ENCODE results near the gene FBN1.

- TF ChIP-seq, protein P1, sequence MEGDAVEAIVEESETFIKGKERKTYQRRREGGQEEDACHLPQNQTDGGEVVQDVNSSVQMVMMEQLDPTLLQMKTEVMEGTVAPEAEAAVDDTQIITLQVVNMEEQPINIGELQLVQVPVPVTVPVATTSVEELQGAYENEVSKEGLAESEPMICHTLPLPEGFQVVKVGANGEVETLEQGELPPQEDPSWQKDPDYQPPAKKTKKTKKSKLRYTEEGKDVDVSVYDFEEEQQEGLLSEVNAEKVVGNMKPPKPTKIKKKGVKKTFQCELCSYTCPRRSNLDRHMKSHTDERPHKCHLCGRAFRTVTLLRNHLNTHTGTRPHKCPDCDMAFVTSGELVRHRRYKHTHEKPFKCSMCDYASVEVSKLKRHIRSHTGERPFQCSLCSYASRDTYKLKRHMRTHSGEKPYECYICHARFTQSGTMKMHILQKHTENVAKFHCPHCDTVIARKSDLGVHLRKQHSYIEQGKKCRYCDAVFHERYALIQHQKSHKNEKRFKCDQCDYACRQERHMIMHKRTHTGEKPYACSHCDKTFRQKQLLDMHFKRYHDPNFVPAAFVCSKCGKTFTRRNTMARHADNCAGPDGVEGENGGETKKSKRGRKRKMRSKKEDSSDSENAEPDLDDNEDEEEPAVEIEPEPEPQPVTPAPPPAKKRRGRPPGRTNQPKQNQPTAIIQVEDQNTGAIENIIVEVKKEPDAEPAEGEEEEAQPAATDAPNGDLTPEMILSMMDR (IDR thresholded peaks at IDR 0.05): no peak
- no peak for TF ChIP-seq POLR2AphosphoS5 (IDR thresholded peaks at IDR 0.05; ENCODE audit: insufficient read depth in 1 of 2, low read depth in 1 of 2)
Measured at GRCh38 chr15:48623456-48623855, 22.1 kb downstream of the FBN1 start.

All from vagina (tissue), 2 donors.